Kidney (tissue), 14 donors: Measurements from ENCODE around the gene RNF224. TPM values are rescaled to one million over a fixed set of nuclear protein-coding genes. Genes with fewer than 3 reads are reported as not detected.
"Not testable (repeated sequence)": the region's sequence is repeated elsewhere in the genome, so short reads cannot be mapped to it uniquely, and the experiment has no call there.

ENCODE experiments used
- DNase-seq, 5 donors: peaks; one replicate each; pipeline ENCODE4 v3.0.0-alpha.2; 2013 to 2020
- FAIRE-seq: peaks from 2 replicates; lab custom pipeline; 2012; peaks lifted over from hg19 to GRCh38; lab: Jason Lieb, UNC
- H3K27ac ChIP-seq, 2 donors: one replicate each; pipeline ENCODE4 v1.7.0; 2013; ENCODE audit warnings: low read depth in 2 of 2, low read length in 2 of 2, inconsistent platforms in 1 of 2
- H3K27me3 ChIP-seq: one replicate; pipeline ENCODE4 v1.7.1; 2013; ENCODE audit warnings: low read length, inconsistent platforms; ENCODE audit not compliant: control insufficient read depth, insufficient read depth
- H3K36me3 ChIP-seq, 3 donors: one replicate each; pipeline versions ENCODE4 v1.7.0 to v1.7.1; 2013; ENCODE audit warnings: low read length in 3 of 3, control low read depth in 1 of 3, inconsistent platforms in 1 of 3; ENCODE audit not compliant: insufficient read depth in 3 of 3, control insufficient read depth in 2 of 3
- H3K4me1 ChIP-seq, 3 donors: one replicate each; pipeline versions ENCODE4 v1.7.0 to v1.7.1; 2013; ENCODE audit warnings: low read length in 3 of 3, inconsistent platforms in 1 of 3, low read depth in 1 of 3; ENCODE audit not compliant: control insufficient read depth in 2 of 3, insufficient read depth in 2 of 3
- H3K4me3 ChIP-seq, 3 donors: one replicate each; pipeline versions ENCODE4 v1.7.0 to v1.8.1; 2013; ENCODE audit warnings: low read length in 3 of 3, control low read depth in 1 of 3, inconsistent platforms in 1 of 3
- H3K9ac ChIP-seq, 3 donors: one replicate each; pipeline versions ENCODE4 v1.7.0 to v1.7.1; 2013; ENCODE audit warnings: low read length in 3 of 3, control low read depth in 1 of 3, inconsistent platforms in 1 of 3
- H3K9me3 ChIP-seq, 3 donors: one replicate each; pipeline versions ENCODE4 v1.7.0 to v1.7.1; 2013; ENCODE audit warnings: low read length in 3 of 3, control low read depth in 1 of 3, inconsistent platforms in 1 of 3; ENCODE audit not compliant: control insufficient read depth in 2 of 3, insufficient read depth in 1 of 3
- CTCF ChIP-seq: IDR thresholded peaks from 3 replicates; pipeline ENCODE4 v1.5.1; 2012; ENCODE audit warnings: mild to moderate bottlenecking, moderate library complexity, borderline replicate concordance; ENCODE audit not compliant: insufficient read depth; ENCODE audit errors: extremely low read depth
- intact Hi-C: fragments of 100-400 bp; cut with DNase I; formaldehyde crosslinking; loops from one replicate; pipeline ENCODE4 v1.11.1; 2022
- polyA plus RNA-seq: library from polyadenylated mRNA; stranded (reverse); fragments of 350-450 nt; fragmentation: Illumina TruSeq; extraction: RNeasy Lipid Tissue Mini Kit (QIAGEN cat#74804); gene quantifications from one replicate; pipeline ENCODE4 v1.2.3, GENCODE V29; 2014; ENCODE audit warnings: low read depth, low replicate concordance; ENCODE audit not compliant: insufficient read depth
- total RNA-seq: library from RNA; stranded (reverse); fragmentation: NEBNext Ultra II Directional; extraction: Animal tissue kit (Norgen Biotek cat#: 25700); gene quantifications from one replicate; pipeline ENCODE4 v1.2.1, GENCODE V29; 2021
- donor health status: control.
- donor health status: control.
- donor health status: control.
- donor health status: control.
- donor health status: control.
- donor health status: DM: yes; HTN: yes; CAD: no.
- donor health status: Normal renal cell carcinoma (clear cell type).

The RNF224 gene
- total and polyA plus RNA-seq, 2 donors from 2014 or later, result 0.80 to 0.85 TPM

- intact Hi-C loops, result loop anchor here (10.0 kb wide), 1 partner anchor 122 kb away; the partner anchor contains the start of gene DPP7
- H3K27me3 ChIP-seq, result no peaks in the 10 kb centered on the region
- no peaks in the 10 kb centered on the region for H3K9me3 ChIP-seq
- H3K4me1 ChIP-seq, result peaks cover 0 to 8% (median 4%) of the 10 kb centered on the region in 3 donors
- TF ChIP-seq CTCF, result no peak
- no peak overlapping the region for H3K4me3 ChIP-seq
- no peak for FAIRE-seq
- H3K27ac ChIP-seq, result no peak overlapping the region
- no peaks in the 10 kb centered on the region for H3K36me3 ChIP-seq
- H3K9ac ChIP-seq, result no peak overlapping the region
- DNase-seq, result peak in 4 of 5 donors; percentile 52 to 79 (median 58)
Measured at GRCh38 chr9:137236936-137237421, 9.7 kb downstream of the RNF224 start.

GRCh38 chr9:137237759-137238726 lies 10.7 kb downstream of the RNF224 start:
- intact Hi-C loops, result loop anchor here (10.0 kb wide), 1 partner anchor 123 kb away; the partner anchor contains the start of gene DPP7
- peaks cover 0 to 18% (median 11%) of the 10 kb centered on the region in 3 donors for H3K4me1 ChIP-seq
- H3K27ac ChIP-seq, result no peak overlapping the region
- FAIRE-seq (no peak), DNase-seq (peak in 1 of 5 donors; percentile 65)
- no peak overlapping the region for H3K4me3 ChIP-seq
- H3K9ac ChIP-seq, result no peak overlapping the region
- H3K36me3 ChIP-seq, result peaks cover 0 to 7% (median 6%) of the 10 kb centered on the region in 3 donors
- no peaks in the 10 kb centered on the region for H3K27me3 ChIP-seq
- no peaks in the 10 kb centered on the region for H3K9me3 ChIP-seq
- TF ChIP-seq CTCF, result no peak

- H3K27me3 ChIP-seq, H3K9me3 ChIP-seq, DNase-seq, FAIRE-seq: not testable (repeated sequence)
- peaks cover 2 to 13% (median 6%) of the 10 kb centered on the region in 3 donors for H3K36me3 ChIP-seq
- H3K4me3 ChIP-seq, result peak overlapping the region; percentile 38 to 64 (median 41)
- H3K27ac ChIP-seq, result peak overlapping the region; percentile 91 to 98
- intact Hi-C loops, result loop anchor here (10.0 kb wide), 1 partner anchor 125 kb away; the partner anchor contains the start of gene DPP7
- peaks cover 0 to 23% (median 11%) of the 10 kb centered on the region in 3 donors for H3K4me1 ChIP-seq
- peak overlapping the region in 1 of 3 donors; percentile 73 for H3K9ac ChIP-seq
Measured at GRCh38 chr9:137239541-137240200, 12.4 kb downstream of the RNF224 start.
